HepG2 (cell line): ENCODE results near the gene BPI. TPM values are rescaled to one million over a fixed set of nuclear protein-coding genes. Genes with fewer than 3 reads are reported as not detected.
A peak's percentile ranks its signal among the peaks of the same experiment; 100 is the strongest.

Source experiments
- ATAC-seq: fragments of 200-7000 bp; cut with Tn5 transposase; 3 replicates; pipeline ENCODE4 v1.9.1; 2020; ENCODE audit warnings: mild to moderate bottlenecking, moderate library complexity
- BruUV-seq: library from RNA; stranded (reverse); fragments of 400-500 nt; replicated peaks from 2 replicates; lab custom pipeline; 2021; lab: Mats Ljungman, UMichigan
- CTCF ChIA-PET: fragments of 300-600 bp; formaldehyde crosslinking; extraction: SDS; loops from one replicate; lab custom pipeline; 2021; ENCODE audit warnings: low total read pairs, inconsistent platforms, low intra/inter-chr PET ratio; lab: Yijun Ruan, JAX
- POLR2A ChIA-PET: fragments of 350-600 bp; sonication (Branson Sonifier 250); formaldehyde crosslinking; loops from one replicate; lab custom pipeline; 2020; ENCODE audit warnings: antibody characterized with exemption, inconsistent platforms; lab: Yijun Ruan, JAX
- DNase-seq: peaks from one replicate; pipeline ENCODE4 v3.0.0-alpha.2; 2015; ENCODE audit warnings: low spot score
- FAIRE-seq: peaks from 3 replicates; lab custom pipeline; 2011; peaks lifted over from hg19 to GRCh38; lab: Jason Lieb, UNC
- H2AFZ ChIP-seq: one replicate; pipeline ENCODE4 v1.6.1; 2011; ENCODE audit warnings: low read length, inconsistent platforms
- H3K27ac ChIP-seq: fragments of 300-600 bp; 3 replicates; pipeline ENCODE4 v1.8.0; 2011; ENCODE audit warnings: mixed run types, mild to moderate bottlenecking, mixed read lengths, low read length, inconsistent platforms; ENCODE audit not compliant: insufficient read depth; ENCODE audit errors: extremely low read length
- H3K27me3 ChIP-seq, 2 experiments: fragments of 200-600 bp in 1 of 2; 2 replicates in 1 of 2; 3 replicates in 1 of 2; pipeline versions ENCODE4 v1.6.0 to v1.8.0; 2011; ENCODE audit warnings: low read length in 2 of 2, mild to moderate bottlenecking in 2 of 2, moderate library complexity in 2 of 2, inconsistent platforms in 1 of 2; ENCODE audit not compliant: insufficient read depth in 2 of 2, control insufficient read depth in 1 of 2
- H3K36me3 ChIP-seq, 2 experiments: fragments of 200-600 bp in 1 of 2; replicated peaks in 1 of 2; 2 replicates in 1 of 2; 3 replicates in 1 of 2; pipeline versions ENCODE4 v1.5.1 to v1.8.0; 2011; ENCODE audit warnings: low read length in 2 of 2, inconsistent platforms in 1 of 2; ENCODE audit not compliant: insufficient read depth in 2 of 2, control insufficient read depth in 1 of 2
- H3K4me1 ChIP-seq: 2 replicates; pipeline ENCODE4 v1.5.1; 2012; ENCODE audit warnings: low read length, inconsistent platforms; ENCODE audit not compliant: insufficient read depth
- H3K4me2 ChIP-seq: 2 replicates; pipeline ENCODE4 v1.6.0; 2011; ENCODE audit warnings: low read depth, low read length, inconsistent platforms
- H3K4me3 ChIP-seq, 3 experiments: fragments of 200-600 bp in 1 of 3; sonication (generic), shearing (Covaris generic) in 1 of 3; replicated peaks in 1 of 3; 2 replicates each; pipeline ENCODE4 v1.5.1; 2011 to 2016; ENCODE audit warnings: low read length in 3 of 3, inconsistent platforms in 2 of 3, low read depth in 2 of 3, mild to moderate bottlenecking in 2 of 3, control low read depth in 1 of 3, mixed read lengths in 1 of 3; ENCODE audit not compliant: insufficient read depth in 1 of 3
- H3K79me2 ChIP-seq: one replicate; pipeline ENCODE4 v1.6.1; 2011; ENCODE audit warnings: low read length, inconsistent platforms; ENCODE audit not compliant: insufficient read depth
- H3K9ac ChIP-seq: 2 replicates; pipeline ENCODE4 v1.6.0; 2011; ENCODE audit warnings: mild to moderate bottlenecking, low read depth, low read length, inconsistent platforms; ENCODE audit not compliant: insufficient read depth
- H3K9me3 ChIP-seq: 2 replicates; pipeline ENCODE4 v1.5.1; 2012; ENCODE audit warnings: mild to moderate bottlenecking, low read length
- H4K20me1 ChIP-seq: 2 replicates; pipeline ENCODE4 v1.6.0; 2011; ENCODE audit warnings: inconsistent platforms, mild to moderate bottlenecking, low read length, moderate library complexity; ENCODE audit not compliant: insufficient read depth
- BORCS8-MEF2B ChIP-seq: sonication (generic); formaldehyde crosslinking; IDR thresholded peaks from 2 replicates; pipeline ENCODE4 v1.8.0; 2022; ENCODE audit warnings: mild to moderate bottlenecking, missing genetic modification reagents
- BRCA1 ChIP-seq: sonication (generic); formaldehyde crosslinking; IDR thresholded peaks from 2 replicates; pipeline ENCODE4 v1.4.0; 2020; ENCODE audit warnings: missing genetic modification reagents
- HCFC1 ChIP-seq: fragments of 150-350 bp; IDR thresholded peaks from 2 replicates; pipeline ENCODE4 v1.6.1; 2014; ENCODE audit warnings: low read depth, low read length
- MAFF ChIP-seq: IDR thresholded peaks from 2 replicates; pipeline ENCODE4 v1.6.1; 2011; ENCODE audit warnings: low read depth, low read length, improper control_type of control experiment
- MAFK ChIP-seq, 2 experiments: IDR thresholded peaks in 1 of 2; conservative IDR thresholded peaks in 1 of 2; 2 replicates each; pipeline ENCODE4 v1.6.1; 2011; ENCODE audit warnings: improper control_type of control experiment in 2 of 2, low read length in 2 of 2
- NCOA2 ChIP-seq: sonication (generic); formaldehyde crosslinking; IDR thresholded peaks from 2 replicates; pipeline ENCODE4 v1.8.0; 2022; ENCODE audit warnings: inconsistent platforms
- NFE2L2 ChIP-seq: fragments of 150-350 bp; IDR thresholded peaks from 2 replicates; pipeline ENCODE4 v1.6.1; 2014; ENCODE audit warnings: low read length
- RARA ChIP-seq: IDR thresholded peaks from 2 replicates; pipeline ENCODE4 v1.6.1; 2016; ENCODE audit warnings: missing genetic modification reagents, missing compliant biosample characterization
- RFX5 ChIP-seq: IDR thresholded peaks from 2 replicates; pipeline ENCODE4 v1.6.1; 2011; ENCODE audit warnings: low read depth, low read length, improper control_type of control experiment
- ZFP36 ChIP-seq: fragments of 150-350 bp; IDR thresholded peaks from 2 replicates; pipeline ENCODE4 v1.6.1; 2018; ENCODE audit warnings: borderline replicate concordance, low read length, low read depth; ENCODE audit not compliant: partially characterized antibody
- ZFP36L1 ChIP-seq: sonication (generic); formaldehyde crosslinking; IDR thresholded peaks from 2 replicates; pipeline ENCODE4 v1.8.0; 2022; ENCODE audit warnings: mild to moderate bottlenecking, missing genetic modification reagents, moderate library complexity
- ZNF136 ChIP-seq: sonication (generic); formaldehyde crosslinking; IDR thresholded peaks from 2 replicates; pipeline ENCODE4 v1.8.1; 2022; ENCODE audit warnings: low read depth, mild to moderate bottlenecking, moderate library complexity, missing genetic modification reagents
- ZNF660 ChIP-seq: sonication (generic); formaldehyde crosslinking; IDR thresholded peaks from 2 replicates; pipeline ENCODE4 v1.5.1; 2020; ENCODE audit warnings: mild to moderate bottlenecking, low read depth, missing genetic modification reagents, borderline replicate concordance
- ZNF672 ChIP-seq: sonication (generic); formaldehyde crosslinking; IDR thresholded peaks from 2 replicates; pipeline ENCODE4 v1.8.1; 2022; ENCODE audit warnings: missing genetic modification reagents
- ZNF703 ChIP-seq: sonication (generic); formaldehyde crosslinking; IDR thresholded peaks from 2 replicates; pipeline ENCODE4 v1.5.1; 2020; ENCODE audit warnings: missing genetic modification reagents, mild to moderate bottlenecking, moderate library complexity, borderline replicate concordance
- ZNF772 ChIP-seq: sonication (generic); formaldehyde crosslinking; IDR thresholded peaks from 2 replicates; pipeline ENCODE4 v1.5.0; 2020; ENCODE audit warnings: mild to moderate bottlenecking, missing genetic modification reagents
- ZNF781 ChIP-seq: sonication (generic); formaldehyde crosslinking; IDR thresholded peaks from 2 replicates; pipeline ENCODE4 v1.5.1; 2020; ENCODE audit warnings: borderline replicate concordance, mild to moderate bottlenecking, missing genetic modification reagents; ENCODE audit errors: not compliant biosample characterization
- WGBS: methylation state at CpG from one replicate; pipeline ENCODE4 v1.1.6; 2017; ENCODE audit warnings: low lambda C conversion rate; 5-methylcytosine and 5-hydroxymethylcytosine counted together
- in situ Hi-C: cut with HindIII; loops from 2 replicates; pipeline ENCODE4 v1.10.0; 2017; ENCODE audit warnings: low pct_unique_long_range_greater_than_20kb; ENCODE audit not compliant: extremely low pct_ligation_motif_present
- intact Hi-C: fragments of 100-400 bp; cut with micrococcal nuclease; formaldehyde crosslinking; loops from one replicate; pipeline ENCODE4 v1.10.0; 2022; ENCODE audit not compliant: unreplicated experiment
- polyA plus RNA-seq, 8 experiments: library from polyadenylated mRNA; depleted of rRNA in 3 of 8; stranded (reverse) in 7 of 8; unstranded in 1 of 8; fragments of >200 nt; fragmentation: Illumina TruSeq in 4 of 8; extraction: Trizol in 4 of 8; gene quantifications; 2 replicates each; pipeline versions ENCODE4 v1.2.1 to v1.2.3, GENCODE V29; 2011 to 2016; ENCODE audit warnings: low read depth in 4 of 8, missing spikeins in 1 of 8, mixed read lengths in 1 of 8; ENCODE audit not compliant: insufficient read depth in 1 of 8
- total RNA-seq, 5 experiments: library from RNA; depleted of rRNA; stranded (reverse); fragments of >200 nt; fragmentation: Illumina TruSeq; extraction: Trizol; gene quantifications; 2 replicates each; pipeline ENCODE4 v1.2.3, GENCODE V29; 2016; ENCODE audit warnings: low read depth in 1 of 5
- TF ChIP-seq, protein P1 (sequence below): sonication (generic); formaldehyde crosslinking; conservative IDR thresholded peaks from 2 replicates; pipeline ENCODE4 v1.8.0; 2022; ENCODE audit warnings: missing genetic modification reagents
- TF ChIP-seq, protein P2 (sequence below): sonication (generic); formaldehyde crosslinking; IDR thresholded peaks from 2 replicates; pipeline ENCODE4 v1.5.0; 2020; ENCODE audit warnings: mild to moderate bottlenecking, missing genetic modification reagents, moderate library complexity
- TF ChIP-seq, protein P3 (sequence below): IDR thresholded peaks from 2 replicates; pipeline ENCODE4 v1.6.1; 2016; ENCODE audit warnings: missing compliant biosample characterization, missing genetic modification reagents, borderline replicate concordance
- TF ChIP-seq, protein P4 (sequence below): sonication (generic); formaldehyde crosslinking; IDR thresholded peaks from 2 replicates; pipeline ENCODE4 v1.4.0; 2020; ENCODE audit warnings: missing genetic modification reagents, borderline replicate concordance

Gene BPI
- total and polyA plus RNA-seq, 2 of the 13 experiments (the other 11 are each of a cell fraction or from before 2014, with no cell fraction given) = not detected

DNA sequence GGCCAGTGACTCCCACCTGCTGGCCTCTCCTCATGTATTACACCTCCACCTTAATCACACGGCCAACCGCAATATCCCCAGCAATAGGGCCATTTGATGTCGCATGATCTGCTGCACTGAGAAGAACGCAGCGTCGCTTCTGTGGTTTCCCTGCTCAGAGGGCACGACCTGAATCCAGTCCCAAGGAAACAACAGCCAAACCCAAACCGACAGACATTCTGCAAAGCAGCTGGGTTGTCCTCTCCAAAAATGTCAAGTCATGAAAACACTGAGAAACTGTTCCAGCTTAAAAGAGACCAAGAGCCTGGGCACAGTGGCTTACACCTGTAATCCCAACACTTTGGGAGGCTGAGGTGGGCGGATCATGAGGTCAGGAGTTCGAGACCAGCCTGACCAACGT, 7.5 kb upstream of the BPI start:
- TF ChIP-seq ZNF772 (CRISPR knock-in tag) (no peak), ZNF781 (CRISPR knock-in tag) (no peak), MAFF (peak; percentile 73), NFE2L2 (peak; percentile 82), NCOA2 (CRISPR knock-in tag) (no peak), MAFK (conservative IDR thresholded peaks at IDR 0.05 in 1 of 2, IDR thresholded peaks at IDR 0.05 in 1 of 2; ENCODE audit: low read length in 2 of 2) (peak; percentile 75 to 83), ZFP36L1 (no peak), RARA (CRISPR knock-in tag) (no peak), ZFP36 (no peak), BRCA1 (no peak), ZNF672 (CRISPR knock-in tag) (no peak), ZNF136 (CRISPR knock-in tag) (no peak), ZNF660 (CRISPR knock-in tag) (no peak), ZNF703 (CRISPR knock-in tag) (no peak), HCFC1 (no peak), BORCS8-MEF2B (CRISPR knock-in tag) (no peak), RFX5 (no peak)
- TF ChIP-seq, protein P1, sequence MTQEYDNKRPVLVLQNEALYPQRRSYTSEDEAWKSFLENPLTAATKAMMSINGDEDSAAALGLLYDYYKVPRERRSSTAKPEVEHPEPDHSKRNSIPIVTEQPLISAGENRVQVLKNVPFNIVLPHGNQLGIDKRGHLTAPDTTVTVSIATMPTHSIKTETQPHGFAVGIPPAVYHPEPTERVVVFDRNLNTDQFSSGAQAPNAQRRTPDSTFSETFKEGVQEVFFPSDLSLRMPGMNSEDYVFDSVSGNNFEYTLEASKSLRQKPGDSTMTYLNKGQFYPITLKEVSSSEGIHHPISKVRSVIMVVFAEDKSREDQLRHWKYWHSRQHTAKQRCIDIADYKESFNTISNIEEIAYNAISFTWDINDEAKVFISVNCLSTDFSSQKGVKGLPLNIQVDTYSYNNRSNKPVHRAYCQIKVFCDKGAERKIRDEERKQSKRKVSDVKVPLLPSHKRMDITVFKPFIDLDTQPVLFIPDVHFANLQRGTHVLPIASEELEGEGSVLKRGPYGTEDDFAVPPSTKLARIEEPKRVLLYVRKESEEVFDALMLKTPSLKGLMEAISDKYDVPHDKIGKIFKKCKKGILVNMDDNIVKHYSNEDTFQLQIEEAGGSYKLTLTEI (CRISPR knock-in tag) = no peak
- TF ChIP-seq, protein P2, sequence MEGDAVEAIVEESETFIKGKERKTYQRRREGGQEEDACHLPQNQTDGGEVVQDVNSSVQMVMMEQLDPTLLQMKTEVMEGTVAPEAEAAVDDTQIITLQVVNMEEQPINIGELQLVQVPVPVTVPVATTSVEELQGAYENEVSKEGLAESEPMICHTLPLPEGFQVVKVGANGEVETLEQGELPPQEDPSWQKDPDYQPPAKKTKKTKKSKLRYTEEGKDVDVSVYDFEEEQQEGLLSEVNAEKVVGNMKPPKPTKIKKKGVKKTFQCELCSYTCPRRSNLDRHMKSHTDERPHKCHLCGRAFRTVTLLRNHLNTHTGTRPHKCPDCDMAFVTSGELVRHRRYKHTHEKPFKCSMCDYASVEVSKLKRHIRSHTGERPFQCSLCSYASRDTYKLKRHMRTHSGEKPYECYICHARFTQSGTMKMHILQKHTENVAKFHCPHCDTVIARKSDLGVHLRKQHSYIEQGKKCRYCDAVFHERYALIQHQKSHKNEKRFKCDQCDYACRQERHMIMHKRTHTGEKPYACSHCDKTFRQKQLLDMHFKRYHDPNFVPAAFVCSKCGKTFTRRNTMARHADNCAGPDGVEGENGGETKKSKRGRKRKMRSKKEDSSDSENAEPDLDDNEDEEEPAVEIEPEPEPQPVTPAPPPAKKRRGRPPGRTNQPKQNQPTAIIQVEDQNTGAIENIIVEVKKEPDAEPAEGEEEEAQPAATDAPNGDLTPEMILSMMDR (CRISPR knock-in tag) = 0 out of 2 replicates have a peak, but pooled peaks have one; percentile 16
- TF ChIP-seq, protein P3, sequence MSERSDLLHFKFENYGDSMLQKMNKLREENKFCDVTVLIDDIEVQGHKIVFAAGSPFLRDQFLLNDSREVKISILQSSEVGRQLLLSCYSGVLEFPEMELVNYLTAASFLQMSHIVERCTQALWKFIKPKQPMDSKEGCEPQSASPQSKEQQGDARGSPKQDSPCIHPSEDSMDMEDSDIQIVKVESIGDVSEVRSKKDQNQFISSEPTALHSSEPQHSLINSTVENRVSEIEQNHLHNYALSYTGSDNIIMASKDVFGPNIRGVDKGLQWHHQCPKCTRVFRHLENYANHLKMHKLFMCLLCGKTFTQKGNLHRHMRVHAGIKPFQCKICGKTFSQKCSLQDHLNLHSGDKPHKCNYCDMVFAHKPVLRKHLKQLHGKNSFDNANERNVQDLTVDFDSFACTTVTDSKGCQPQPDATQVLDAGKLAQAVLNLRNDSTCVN (CRISPR knock-in tag) = no peak
- TF ChIP-seq, protein P4, sequence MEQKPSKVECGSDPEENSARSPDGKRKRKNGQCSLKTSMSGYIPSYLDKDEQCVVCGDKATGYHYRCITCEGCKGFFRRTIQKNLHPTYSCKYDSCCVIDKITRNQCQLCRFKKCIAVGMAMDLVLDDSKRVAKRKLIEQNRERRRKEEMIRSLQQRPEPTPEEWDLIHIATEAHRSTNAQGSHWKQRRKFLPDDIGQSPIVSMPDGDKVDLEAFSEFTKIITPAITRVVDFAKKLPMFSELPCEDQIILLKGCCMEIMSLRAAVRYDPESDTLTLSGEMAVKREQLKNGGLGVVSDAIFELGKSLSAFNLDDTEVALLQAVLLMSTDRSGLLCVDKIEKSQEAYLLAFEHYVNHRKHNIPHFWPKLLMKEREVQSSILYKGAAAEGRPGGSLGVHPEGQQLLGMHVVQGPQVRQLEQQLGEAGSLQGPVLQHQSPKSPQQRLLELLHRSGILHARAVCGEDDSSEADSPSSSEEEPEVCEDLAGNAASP (CRISPR knock-in tag) = no peak
- DNase-seq = no peak
- BruUV-seq = no TSS peak
- Histone ChIP-seq H3K27ac (no peak overlapping the region), H3K79me2 (no peaks in the 10 kb centered on the region), H3K9ac (no peak overlapping the region), H3K9me3 (no peaks in the 10 kb centered on the region), H3K4me3 (no peak overlapping the region), H3K36me3 (no peaks in the 10 kb centered on the region), H3K27me3 (peaks cover 2 to 34% of the 10 kb centered on the region in 2 experiments; a peak in 4 of 5 replicates), H3K4me1 (peaks cover 6% of the 10 kb centered on the region; the same call in 1 of the 2 replicates), H3K4me2 (no peak overlapping the region), H4K20me1 (no peaks in the 10 kb centered on the region), H2AFZ (no peak overlapping the region)
- intact Hi-C loops (no loop called here), in situ Hi-C loops (no loop called here)
- FAIRE-seq = no peak
- peak; percentile 11; the same call in 1 of the 3 replicates for ATAC-seq
- 40% methylated on average over 9 of the region's 11 CpGs for WGBS
- ChIA-PET CTCF (no interaction called here), POLR2A (no interaction called here)
